MM.1S (cell line): ENCODE measurements around the gene NUTM1.

Source experiments
- EZH2 ChIP-seq: fragments of 300-600 bp; sonication (generic); optimal IDR thresholded peaks from 2 replicates; pipeline ENCODE3; 2017; ENCODE audit warnings: low read depth, mild to moderate bottlenecking, antibody characterized with exemption, low read length, mixed read lengths
- EZH2phosphoT487 ChIP-seq: fragments of 300-600 bp; sonication (generic); IDR thresholded peaks from 2 replicates; pipeline ENCODE4 v1.6.1; 2018; ENCODE audit warnings: antibody characterized with exemption, low read length
- TF ChIP-seq, protein P1 (sequence below): fragments of 300-600 bp; sonication (generic); IDR thresholded peaks from 2 replicates; pipeline ENCODE4 v1.5.1; 2016; ENCODE audit warnings: antibody characterized with exemption, low read length, mixed read lengths

DNA sequence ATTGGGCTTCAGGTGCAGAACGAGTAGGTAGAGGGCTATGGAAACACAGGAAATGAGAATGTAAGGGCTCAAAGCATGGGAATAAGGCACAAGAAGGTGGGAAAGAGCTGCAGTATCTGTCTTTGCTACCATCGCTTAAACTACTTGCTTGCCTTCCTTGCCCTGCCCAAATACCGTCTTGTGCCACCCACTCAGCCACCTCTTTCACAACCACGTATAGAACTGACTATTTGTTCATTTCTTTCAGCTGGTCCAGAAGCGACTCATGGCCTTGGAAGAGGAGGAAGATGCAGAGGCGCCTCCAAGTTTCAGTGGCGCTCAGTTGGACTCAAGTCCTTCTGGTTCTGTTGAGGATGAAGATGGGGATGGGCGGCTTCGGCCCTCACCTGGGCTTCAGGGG is 12.1 kb downstream of the NUTM1 start:
- TF ChIP-seq, protein P1, sequence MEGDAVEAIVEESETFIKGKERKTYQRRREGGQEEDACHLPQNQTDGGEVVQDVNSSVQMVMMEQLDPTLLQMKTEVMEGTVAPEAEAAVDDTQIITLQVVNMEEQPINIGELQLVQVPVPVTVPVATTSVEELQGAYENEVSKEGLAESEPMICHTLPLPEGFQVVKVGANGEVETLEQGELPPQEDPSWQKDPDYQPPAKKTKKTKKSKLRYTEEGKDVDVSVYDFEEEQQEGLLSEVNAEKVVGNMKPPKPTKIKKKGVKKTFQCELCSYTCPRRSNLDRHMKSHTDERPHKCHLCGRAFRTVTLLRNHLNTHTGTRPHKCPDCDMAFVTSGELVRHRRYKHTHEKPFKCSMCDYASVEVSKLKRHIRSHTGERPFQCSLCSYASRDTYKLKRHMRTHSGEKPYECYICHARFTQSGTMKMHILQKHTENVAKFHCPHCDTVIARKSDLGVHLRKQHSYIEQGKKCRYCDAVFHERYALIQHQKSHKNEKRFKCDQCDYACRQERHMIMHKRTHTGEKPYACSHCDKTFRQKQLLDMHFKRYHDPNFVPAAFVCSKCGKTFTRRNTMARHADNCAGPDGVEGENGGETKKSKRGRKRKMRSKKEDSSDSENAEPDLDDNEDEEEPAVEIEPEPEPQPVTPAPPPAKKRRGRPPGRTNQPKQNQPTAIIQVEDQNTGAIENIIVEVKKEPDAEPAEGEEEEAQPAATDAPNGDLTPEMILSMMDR: no peak
- TF ChIP-seq EZH2phosphoT487: no peak
- no peak for TF ChIP-seq EZH2
